ENCODE measurements around the gene ARL2BP. TPM values are rescaled to one million over a fixed set of nuclear protein-coding genes. Genes with fewer than 3 reads are reported as not detected.

Gene ARL2BP
- total RNA-seq, 1 experiment from 2014 or later = 47.6 TPM

DNA sequence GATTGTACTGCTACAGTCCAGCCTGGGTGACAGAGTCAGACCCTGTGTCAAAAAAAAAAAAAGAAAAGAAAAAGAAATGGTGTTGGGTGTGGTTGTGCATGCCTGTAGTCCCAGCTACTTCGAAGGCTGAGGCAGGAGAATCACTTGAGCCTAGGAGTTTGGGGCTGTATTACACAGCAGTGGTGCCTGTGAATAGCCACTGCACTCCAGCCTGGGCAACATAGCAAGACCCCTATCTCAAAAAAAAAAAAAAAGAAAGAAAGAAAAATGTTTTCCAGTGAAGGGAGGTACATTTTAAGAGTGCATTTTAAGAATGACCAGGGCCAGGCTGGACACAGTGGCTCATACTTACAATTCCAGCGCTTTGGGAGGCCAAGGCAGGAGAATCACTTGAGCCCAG is 6.3 kb downstream of the ARL2BP start:
- H3K9me3 ChIP-seq = no peaks in the 10 kb centered on the region; the same call in 1 of the 2 replicates
- BruUV-seq (replicated peaks) = no TSS peak
- H3K27me3 ChIP-seq (replicated peaks; ENCODE audit: control insufficient read depth, insufficient read depth, low read length) = no peaks in the 10 kb centered on the region
- H3K27ac Mint-ChIP-seq (ENCODE audit: unreplicated experiment) = no peak overlapping the region
- TF ChIP-seq, protein P1, sequence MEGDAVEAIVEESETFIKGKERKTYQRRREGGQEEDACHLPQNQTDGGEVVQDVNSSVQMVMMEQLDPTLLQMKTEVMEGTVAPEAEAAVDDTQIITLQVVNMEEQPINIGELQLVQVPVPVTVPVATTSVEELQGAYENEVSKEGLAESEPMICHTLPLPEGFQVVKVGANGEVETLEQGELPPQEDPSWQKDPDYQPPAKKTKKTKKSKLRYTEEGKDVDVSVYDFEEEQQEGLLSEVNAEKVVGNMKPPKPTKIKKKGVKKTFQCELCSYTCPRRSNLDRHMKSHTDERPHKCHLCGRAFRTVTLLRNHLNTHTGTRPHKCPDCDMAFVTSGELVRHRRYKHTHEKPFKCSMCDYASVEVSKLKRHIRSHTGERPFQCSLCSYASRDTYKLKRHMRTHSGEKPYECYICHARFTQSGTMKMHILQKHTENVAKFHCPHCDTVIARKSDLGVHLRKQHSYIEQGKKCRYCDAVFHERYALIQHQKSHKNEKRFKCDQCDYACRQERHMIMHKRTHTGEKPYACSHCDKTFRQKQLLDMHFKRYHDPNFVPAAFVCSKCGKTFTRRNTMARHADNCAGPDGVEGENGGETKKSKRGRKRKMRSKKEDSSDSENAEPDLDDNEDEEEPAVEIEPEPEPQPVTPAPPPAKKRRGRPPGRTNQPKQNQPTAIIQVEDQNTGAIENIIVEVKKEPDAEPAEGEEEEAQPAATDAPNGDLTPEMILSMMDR (IDR thresholded peaks at IDR 0.05; ENCODE audit: insufficient read depth in 1 of 2, low read depth in 1 of 2, low read length in 1 of 2, severe bottlenecking in 1 of 2, unreplicated experiment in 1 of 2) = no peak
- no peaks in the 10 kb centered on the region for H3K27me3 Mint-ChIP-seq (ENCODE audit: insufficient read depth, unreplicated experiment)
- POLR2A ChIA-PET = no interaction called here
- no peak overlapping the region for H3K4me3 ChIP-seq (ENCODE audit: low read depth, low read length)
- peaks cover 9% of the 10 kb centered on the region for H3K9me3 Mint-ChIP-seq (ENCODE audit: unreplicated experiment)
- intact Hi-C loops (cut with micrococcal nuclease; ENCODE audit: unreplicated experiment) = no loop called here
- H3K4me1 Mint-ChIP-seq (ENCODE audit: low read depth, unreplicated experiment) = no peaks in the 10 kb centered on the region
- H3K36me3 ChIP-seq (ENCODE audit: control insufficient read depth, insufficient read depth, low read length) = peaks cover 9% of the 10 kb centered on the region
- H3K4me1 ChIP-seq = no peaks in the 10 kb centered on the region
- CTCF ChIA-PET = no interaction called here
- no peak overlapping the region for H3K4me3 Mint-ChIP-seq (ENCODE audit: unreplicated experiment)
- H3K36me3 Mint-ChIP-seq (ENCODE audit: insufficient read depth, unreplicated experiment) = peaks cover 70% of the 10 kb centered on the region
- peak in 1 of 2 experiments; percentile 22 for DNase-seq

DNA sequence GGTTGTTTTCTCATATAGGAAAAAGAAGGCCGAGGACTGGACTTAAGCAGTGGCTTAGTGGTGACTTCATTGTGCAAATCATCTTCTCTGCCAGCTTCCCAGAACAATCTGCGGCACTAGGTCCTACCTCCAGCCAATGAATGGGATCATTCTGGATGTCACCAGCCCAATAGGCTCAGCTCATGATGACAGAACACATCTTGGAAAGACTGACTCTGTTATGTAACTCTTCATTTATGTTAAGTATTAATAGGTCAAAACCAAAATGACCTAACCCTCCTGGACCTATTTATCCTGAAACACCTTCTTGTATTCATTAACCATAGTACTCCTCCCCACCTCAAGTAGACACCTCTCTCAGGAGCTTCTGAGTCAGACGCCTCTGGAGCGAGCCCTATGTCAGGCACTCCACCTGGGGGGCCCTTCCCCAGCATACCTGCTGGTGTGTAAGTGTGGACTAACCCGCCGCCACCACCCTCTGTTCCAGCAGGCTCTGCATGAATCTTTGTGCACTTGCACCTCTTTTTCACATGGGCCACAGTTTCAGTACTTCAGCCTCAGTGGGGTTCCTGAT is 7.2 kb downstream of the ARL2BP start:
- no TSS peak for BruUV-seq (replicated peaks)
- Histone ChIP-seq H3K36me3 (ENCODE audit: control insufficient read depth, insufficient read depth, low read length) (peaks cover 9% of the 10 kb centered on the region), H3K4me3 (ENCODE audit: low read depth, low read length) (no peak overlapping the region), H3K9me3 (no peaks in the 10 kb centered on the region; the same call in 1 of the 2 replicates), H3K4me1 (no peaks in the 10 kb centered on the region), H3K27me3 (replicated peaks; ENCODE audit: control insufficient read depth, insufficient read depth, low read length) (no peaks in the 10 kb centered on the region)
- intact Hi-C loops (cut with micrococcal nuclease; ENCODE audit: unreplicated experiment) = no loop called here
- no peaks in the 10 kb centered on the region for H3K27me3 Mint-ChIP-seq (ENCODE audit: insufficient read depth, unreplicated experiment)
- peaks cover 9% of the 10 kb centered on the region for H3K9me3 Mint-ChIP-seq (ENCODE audit: unreplicated experiment)
- ChIA-PET POLR2A (no interaction called here), CTCF (interaction anchor here (1.0 kb wide), 1 partner anchor 170 kb away, joined by 3 read pairs; no protein-coding TSS in a partner anchor)
- H3K36me3 Mint-ChIP-seq (ENCODE audit: insufficient read depth, unreplicated experiment) = peaks cover 76% of the 10 kb centered on the region
- no peaks in the 10 kb centered on the region for H3K4me1 Mint-ChIP-seq (ENCODE audit: low read depth, unreplicated experiment)
- TF ChIP-seq, protein P1 (IDR thresholded peaks at IDR 0.05; ENCODE audit: insufficient read depth in 1 of 2, low read depth in 1 of 2, low read length in 1 of 2, severe bottlenecking in 1 of 2, unreplicated experiment in 1 of 2) = no peak
- H3K4me3 Mint-ChIP-seq (ENCODE audit: unreplicated experiment) = no peak overlapping the region
- peak; percentile 31 to 39 for DNase-seq
- no peak overlapping the region for H3K27ac Mint-ChIP-seq (ENCODE audit: unreplicated experiment)

- intact Hi-C loops (cut with micrococcal nuclease; ENCODE audit: unreplicated experiment) = no loop called here
Measured at GRCh38 chr16:57253466-57253865, 8.4 kb downstream of the ARL2BP start.

More at GRCh38 chr16:57253466-57253865, 8.4 kb downstream of the ARL2BP start:
- Mint-ChIP-seq H3K36me3 (ENCODE audit: insufficient read depth, unreplicated experiment) (peaks cover 81% of the 10 kb centered on the region), H3K27me3 (ENCODE audit: insufficient read depth, unreplicated experiment) (no peaks in the 10 kb centered on the region), H3K9me3 (ENCODE audit: unreplicated experiment) (peaks cover 9% of the 10 kb centered on the region), H3K27ac (ENCODE audit: unreplicated experiment) (no peak overlapping the region), H3K4me1 (ENCODE audit: low read depth, unreplicated experiment) (no peaks in the 10 kb centered on the region), H3K4me3 (ENCODE audit: unreplicated experiment) (no peak overlapping the region)
- TF ChIP-seq, protein P1 (IDR thresholded peaks at IDR 0.05; ENCODE audit: insufficient read depth in 1 of 2, low read depth in 1 of 2, low read length in 1 of 2, severe bottlenecking in 1 of 2, unreplicated experiment in 1 of 2) = no peak
- peaks cover 9% of the 10 kb centered on the region for H3K36me3 ChIP-seq (ENCODE audit: control insufficient read depth, insufficient read depth, low read length)
- ChIA-PET POLR2A (no interaction called here), CTCF (interaction anchor here (0.7 to 1.0 kb wide), 2 partner anchors 46 to 168 kb away, joined by 3 read pairs; no protein-coding TSS in a partner anchor)
- peak in 1 of 2 experiments; percentile 21 for DNase-seq
- no TSS peak for BruUV-seq (replicated peaks)
- H3K4me3 ChIP-seq (ENCODE audit: low read depth, low read length) = no peak overlapping the region
- H3K4me1 ChIP-seq = no peaks in the 10 kb centered on the region
- no peaks in the 10 kb centered on the region; the same call in 1 of the 2 replicates for H3K9me3 ChIP-seq
- no peaks in the 10 kb centered on the region for H3K27me3 ChIP-seq (replicated peaks; ENCODE audit: control insufficient read depth, insufficient read depth, low read length)
